HL-60 (cell line): ENCODE results near the gene ETV5.

Source experiments
- DNase-seq, 2 experiments: peaks; one replicate each; pipeline ENCODE4 v3.0.0-alpha.2; 2010 to 2020; ENCODE audit warnings: low read depth in 1 of 2, low spot score in 1 of 2
- H3K27ac ChIP-seq: fragments of 250-450 bp; sonication (Bioruptor Pico); replicated peaks from 2 replicates; pipeline ENCODE4 v1.5.1; 2020; ENCODE audit warnings: mild to moderate bottlenecking, moderate library complexity
- H3K27me3 ChIP-seq: fragments of 250-450 bp; sonication (Bioruptor Pico); 2 replicates; pipeline ENCODE4 v1.5.1; 2021; ENCODE audit warnings: mild to moderate bottlenecking, moderate library complexity; ENCODE audit not compliant: insufficient read depth, poor library complexity, severe bottlenecking
- H3K4me3 ChIP-seq: replicated peaks from 2 replicates; pipeline ENCODE4 v1.5.1; 2011; ENCODE audit warnings: mild to moderate bottlenecking, control low read depth, low read length; ENCODE audit not compliant: insufficient read depth
- CTCF ChIP-seq: IDR thresholded peaks from one replicate; pipeline ENCODE4 v1.5.1; 2011; ENCODE audit warnings: low read length, control low read depth, inconsistent platforms; ENCODE audit not compliant: insufficient read depth
- GABPA ChIP-seq: IDR thresholded peaks from 2 replicates; pipeline ENCODE4 v1.6.1; 2012; ENCODE audit warnings: low read depth
- POLR2AphosphoS5 ChIP-seq: IDR thresholded peaks from 2 replicates; pipeline ENCODE4 v1.6.1; 2012; ENCODE audit warnings: low read depth
- REST ChIP-seq: IDR thresholded peaks from 2 replicates; pipeline ENCODE4 v1.6.1; 2012; ENCODE audit warnings: low read depth; ENCODE audit not compliant: insufficient replicate concordance
- SPI1 ChIP-seq: IDR thresholded peaks from 2 replicates; pipeline ENCODE4 v1.6.1; 2012; ENCODE audit warnings: low read depth, mild to moderate bottlenecking, borderline replicate concordance

The ETV5 gene

GRCh38 chr3:186049001-186049400, 59.9 kb downstream of the ETV5 start:
- H3K27ac ChIP-seq, result no peak overlapping the region
- no peak overlapping the region for H3K4me3 ChIP-seq
- H3K27me3 ChIP-seq, result no peaks in the 10 kb centered on the region
- TF ChIP-seq SPI1, result no peak
- no peak for TF ChIP-seq POLR2AphosphoS5
- TF ChIP-seq REST, result no peak
- no peak for TF ChIP-seq GABPA
- no peak for TF ChIP-seq CTCF
- DNase-seq, result no peak

- H3K4me3 ChIP-seq, result no peak overlapping the region
- H3K27me3 ChIP-seq, result no peaks in the 10 kb centered on the region
- no peak for TF ChIP-seq CTCF
- TF ChIP-seq REST, result no peak
- no peak for TF ChIP-seq POLR2AphosphoS5
- no peak for TF ChIP-seq GABPA
- no peak for TF ChIP-seq SPI1
- H3K27ac ChIP-seq, result no peak overlapping the region
- no peak for DNase-seq
Observed at GRCh38 chr3:186048119-186048518, 60.8 kb downstream of the ETV5 start.

- TF ChIP-seq REST (no peak), CTCF (no peak), SPI1 (no peak), POLR2AphosphoS5 (no peak), GABPA (no peak)
- Histone ChIP-seq H3K27me3 (no peaks in the 10 kb centered on the region), H3K27ac (no peak overlapping the region), H3K4me3 (no peak overlapping the region)
- DNase-seq, result no peak
Observed at GRCh38 chr3:186046838-186047237, 62.1 kb downstream of the ETV5 start.
